NOMO-1 (cell line): ENCODE results near the gene SCUBE2.
A peak's percentile ranks its signal among the peaks of the same experiment; 100 is the strongest.
"Not testable (repeated sequence)": the region's sequence is repeated elsewhere in the genome, so short reads cannot be mapped to it uniquely, and the experiment has no call there.

Source experiments
- DNase-seq, 2 experiments: peaks; one replicate each; lab custom pipeline; 2025; ENCODE audit not compliant: unreplicated experiment in 2 of 2; lab: John Stamatoyannopoulos, UW

Gene SCUBE2

GRCh38 chr11:9109858-9110731 is 18.7 kb upstream of the SCUBE2 start:
- DNase-seq: no peak

GRCh38 chr11:9104580-9104979 is 13.2 kb upstream of the SCUBE2 start:
- no peak for DNase-seq

DNA sequence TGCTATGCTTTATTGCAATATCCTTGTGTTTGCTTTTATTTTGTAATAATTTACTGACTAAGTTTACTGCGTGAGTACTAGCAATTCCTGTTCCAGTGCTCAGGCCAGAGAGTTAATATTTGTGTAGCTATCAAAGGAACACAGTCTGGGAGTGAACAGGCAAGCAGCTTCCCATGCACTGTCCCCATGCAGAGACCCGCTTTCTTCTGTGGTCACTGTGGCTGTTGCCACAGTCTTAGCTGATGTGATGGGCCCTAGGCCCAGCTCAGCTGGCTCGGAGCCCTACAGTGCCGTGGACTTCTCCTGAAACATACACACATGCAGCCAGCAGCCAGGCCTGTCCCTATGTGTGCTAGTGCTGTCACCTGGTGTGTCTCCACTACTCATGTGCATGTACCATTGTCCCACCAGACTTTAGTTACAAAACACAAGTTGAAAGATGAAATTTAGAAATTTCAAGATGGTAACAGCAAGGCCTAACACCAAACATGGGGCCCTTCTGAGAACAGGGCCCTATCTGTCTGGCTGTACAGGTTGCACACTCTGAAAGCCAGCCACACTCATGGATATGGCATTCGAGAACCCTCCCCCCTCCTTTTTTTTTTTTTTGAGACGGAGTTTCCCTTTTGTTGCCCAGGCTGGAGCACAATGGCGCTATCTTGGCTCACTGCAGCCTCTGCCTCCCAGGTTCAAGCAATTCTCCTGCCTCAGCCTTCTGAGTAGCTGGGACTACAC is 12.3 kb upstream of the SCUBE2 start:
- DNase-seq: no peak

DNA sequence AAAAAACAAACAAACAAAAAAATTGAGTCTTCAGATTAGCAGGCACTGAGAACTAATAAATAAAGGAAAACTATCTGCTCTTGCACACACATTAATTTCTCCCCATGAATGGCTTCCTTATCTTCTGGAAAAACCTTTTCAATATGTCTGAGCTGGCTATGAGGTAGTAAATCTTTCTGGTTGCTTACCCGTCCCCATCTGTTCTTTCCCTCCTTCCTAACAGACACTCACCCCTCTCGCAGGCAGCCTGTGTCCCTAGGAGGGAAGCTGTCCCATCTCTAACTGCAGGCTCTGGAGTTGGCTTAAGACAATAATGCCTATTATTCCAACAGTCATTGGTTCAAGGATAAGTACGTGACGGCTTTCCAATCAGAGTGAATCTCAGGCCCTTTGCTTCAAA is 8.2 kb upstream of the SCUBE2 start:
- no peak for DNase-seq

DNA sequence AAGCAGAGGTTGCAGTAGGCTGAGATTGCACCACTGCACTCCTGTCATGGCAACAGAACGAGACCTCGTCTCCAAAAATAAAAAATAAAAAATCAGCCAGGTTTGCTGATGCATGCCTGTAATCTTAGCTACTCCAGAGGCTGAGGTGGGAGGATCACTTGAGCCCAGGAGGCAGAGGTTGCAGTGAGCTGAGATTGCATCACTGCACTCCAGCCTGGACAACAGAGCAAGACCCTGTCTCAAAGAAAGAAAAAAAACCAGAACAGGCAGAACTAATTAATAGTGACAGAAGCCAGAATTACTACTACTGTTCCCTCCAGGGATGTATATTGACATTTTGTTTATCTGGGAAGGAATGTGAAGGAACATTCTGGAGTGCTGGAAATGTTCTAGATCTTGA is 7.1 kb upstream of the SCUBE2 start:
- DNase-seq: not testable (repeated sequence)

DNA sequence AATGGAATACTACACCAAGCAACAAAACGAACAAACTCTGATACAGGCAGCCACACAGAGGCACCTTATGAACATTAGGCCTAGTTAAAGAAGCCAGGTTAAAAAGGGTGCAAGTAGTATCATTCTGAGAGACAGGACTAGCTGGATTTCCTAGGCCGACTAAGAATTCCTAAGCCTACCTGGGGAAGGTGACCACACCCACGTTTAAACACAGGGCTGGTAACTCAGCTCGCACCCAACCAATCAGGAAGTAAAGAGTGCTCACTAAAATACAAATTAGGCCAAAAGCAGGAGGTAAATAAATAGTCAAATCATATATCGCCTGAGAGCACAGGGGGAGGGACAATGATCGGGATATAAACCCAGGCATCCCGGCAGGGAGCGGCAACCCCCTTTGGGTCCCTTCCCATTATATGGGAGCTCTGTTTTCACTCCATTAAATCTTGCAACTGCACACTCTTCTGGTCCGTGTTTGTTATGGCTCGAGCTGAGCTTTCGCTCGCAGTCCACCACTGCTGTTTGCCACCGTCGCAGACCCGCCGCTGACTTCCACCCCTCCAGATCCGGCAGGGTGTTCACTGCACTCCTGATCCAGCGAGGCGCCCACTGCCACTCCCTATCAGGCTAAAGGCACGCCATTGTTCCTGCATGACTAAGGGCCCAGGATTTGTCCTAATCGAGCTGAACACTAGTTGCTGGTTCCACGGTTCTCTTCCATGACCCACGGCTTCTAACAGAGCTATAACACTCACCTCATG is 6.0 kb upstream of the SCUBE2 start:
- not testable (repeated sequence) for DNase-seq

DNA sequence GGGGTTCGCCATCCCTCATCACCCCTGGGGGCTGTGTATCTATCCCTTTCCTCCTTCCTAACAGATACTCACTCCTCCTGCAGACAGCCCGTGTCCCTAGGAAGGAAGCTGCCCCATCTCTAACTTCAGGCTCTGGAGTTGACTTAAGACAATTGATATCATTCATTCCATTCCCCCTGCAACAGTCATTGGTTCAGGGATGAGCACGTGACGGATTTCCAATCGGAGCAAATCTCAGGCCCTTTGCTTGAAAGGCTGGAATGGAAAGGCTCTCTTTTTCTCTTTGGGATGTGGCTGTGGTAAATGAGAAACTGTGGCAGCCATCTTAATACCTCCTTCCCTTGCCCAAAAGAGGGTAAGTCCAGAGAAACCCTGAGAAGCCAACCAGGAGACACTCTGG is 5.0 kb upstream of the SCUBE2 start:
- no peak for DNase-seq

GRCh38 chr11:9095421-9095820 is 4.0 kb upstream of the SCUBE2 start:
- DNase-seq: no peak

DNA sequence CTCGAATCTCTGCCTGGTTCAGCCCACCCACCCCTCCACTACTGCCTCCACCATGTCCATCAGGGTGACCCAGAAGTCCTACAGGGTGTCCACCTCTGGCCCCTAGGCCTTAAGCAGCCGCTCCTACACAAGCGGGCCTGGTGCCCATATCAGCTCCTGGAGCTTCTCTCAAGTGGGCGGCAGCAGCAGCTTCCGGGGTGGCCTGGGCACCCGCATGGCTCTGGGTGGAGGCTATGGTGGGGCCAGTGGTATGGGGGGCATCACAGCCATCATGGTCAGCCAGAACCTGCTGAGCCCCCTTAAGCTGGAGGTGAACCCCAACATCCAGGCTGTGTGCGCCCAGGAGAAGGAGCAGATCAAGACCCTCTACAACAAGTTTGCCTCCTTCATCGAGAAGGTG is 3.0 kb upstream of the SCUBE2 start:
- DNase-seq: no peak

DNA sequence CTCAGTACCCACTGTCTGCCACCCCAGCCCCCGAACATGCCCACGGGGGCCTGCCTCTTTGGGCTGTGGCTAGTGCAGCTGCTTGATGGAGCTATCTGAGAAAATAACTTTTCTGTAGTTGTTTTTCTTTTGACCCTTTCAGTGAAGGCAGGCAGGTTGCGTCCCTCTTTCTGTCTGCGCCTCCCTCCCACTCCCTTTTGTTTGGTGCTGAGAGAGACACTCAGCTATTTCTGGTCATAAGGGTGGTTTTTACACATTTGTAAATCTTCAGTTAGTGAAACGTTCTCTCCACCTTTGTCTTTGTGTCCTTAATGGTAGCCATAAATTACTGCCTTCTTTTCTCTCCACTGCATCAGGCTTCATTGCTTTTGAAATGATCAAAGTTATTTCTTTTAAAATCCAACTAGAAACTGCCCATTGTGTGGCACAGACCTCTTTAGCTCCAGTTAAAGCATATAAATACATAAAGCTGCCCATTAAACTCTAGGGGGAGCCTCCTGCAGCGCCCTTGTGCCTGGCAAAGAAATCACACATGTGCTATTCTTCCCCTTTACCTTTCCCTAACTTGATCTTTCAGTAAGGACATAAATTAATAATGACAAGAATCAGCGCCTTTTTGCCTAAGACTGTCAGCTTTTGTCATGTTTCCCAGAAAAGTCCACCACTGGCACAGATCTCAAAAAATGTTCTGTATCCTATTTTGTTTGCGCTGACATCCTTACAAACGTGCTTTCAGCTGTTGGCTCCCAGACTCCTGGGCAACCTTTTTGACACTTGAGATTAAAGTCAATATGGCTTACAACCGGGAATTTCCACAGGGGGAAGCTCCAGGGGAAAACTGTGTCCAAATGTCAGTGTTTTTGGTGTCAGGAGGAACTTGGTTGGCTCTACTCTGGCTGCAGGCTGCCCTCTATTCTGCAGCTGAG is 1.7 kb upstream of the SCUBE2 start:
- DNase-seq: peak in 1 of 2 experiments; percentile 8

DNA sequence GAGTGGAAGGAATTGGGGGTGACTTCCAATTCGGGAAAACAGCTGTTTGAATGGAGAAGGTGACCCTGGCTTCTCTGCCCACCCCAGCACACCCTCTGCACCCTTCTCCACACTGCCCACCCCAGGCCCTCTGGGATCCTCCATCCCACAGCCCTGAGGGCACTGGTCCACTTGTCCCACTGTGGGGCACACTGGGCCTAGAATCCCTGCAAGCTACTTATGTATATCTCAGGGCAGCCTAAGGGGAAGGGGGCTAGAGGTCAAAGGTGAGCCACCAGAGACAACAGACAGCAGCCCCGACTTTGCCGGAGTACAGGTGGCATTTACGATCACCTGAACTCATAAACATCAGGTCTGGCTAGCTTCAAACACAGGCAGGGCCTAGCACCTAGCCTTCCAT is 673 bp upstream of the SCUBE2 start:
- no peak for DNase-seq

DNA sequence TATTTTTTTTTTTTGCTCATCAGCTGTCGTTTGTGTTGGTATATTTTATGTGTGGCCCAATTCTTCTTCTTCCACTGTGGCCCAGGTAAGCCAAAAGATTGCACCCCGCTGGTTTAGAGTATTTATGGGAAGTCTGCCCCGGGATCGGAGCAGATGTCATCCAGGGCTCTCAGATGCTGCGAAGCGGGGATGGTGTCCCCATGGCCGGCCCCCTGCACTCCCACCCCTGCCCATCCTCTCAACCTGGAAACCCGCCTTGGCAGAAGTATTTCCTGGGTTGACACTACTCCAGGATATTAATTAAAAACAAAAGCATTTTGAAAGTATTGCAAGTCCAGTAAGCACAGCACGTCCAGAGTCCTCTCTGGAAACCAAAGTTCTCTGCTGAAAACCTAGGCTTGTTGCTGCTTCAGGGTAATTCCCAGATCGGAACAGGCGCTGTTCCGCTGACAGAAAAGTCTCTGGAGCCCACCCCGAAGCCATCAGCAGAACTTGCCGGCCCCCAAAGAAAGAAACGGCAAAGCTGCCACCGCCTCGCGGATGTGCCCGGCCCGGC is 833 bp downstream of the SCUBE2 start:
- no peak for DNase-seq

DNA sequence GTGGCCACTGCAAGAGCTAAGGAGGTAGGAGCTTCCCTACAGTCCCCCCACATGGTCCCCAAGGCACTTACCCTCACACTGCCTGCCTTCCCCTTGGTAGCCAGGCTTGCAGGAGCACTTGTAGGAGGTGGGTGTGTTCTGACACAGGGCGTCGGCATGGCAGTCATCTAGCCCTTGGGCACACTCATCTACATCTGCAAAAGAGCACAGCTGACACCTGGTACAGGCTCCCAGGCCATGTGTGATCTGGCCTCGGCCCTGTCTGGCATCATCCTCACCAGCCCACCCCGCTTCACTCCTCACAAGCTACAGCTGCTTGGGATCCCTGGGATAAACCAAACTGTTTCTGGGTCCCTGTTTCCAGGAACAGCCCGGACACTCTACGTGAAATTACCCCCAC is 1.8 kb downstream of the SCUBE2 start:
- DNase-seq: no peak

GRCh38 chr11:9089061-9089460 is 2.3 kb downstream of the SCUBE2 start:
- DNase-seq: no peak

DNA sequence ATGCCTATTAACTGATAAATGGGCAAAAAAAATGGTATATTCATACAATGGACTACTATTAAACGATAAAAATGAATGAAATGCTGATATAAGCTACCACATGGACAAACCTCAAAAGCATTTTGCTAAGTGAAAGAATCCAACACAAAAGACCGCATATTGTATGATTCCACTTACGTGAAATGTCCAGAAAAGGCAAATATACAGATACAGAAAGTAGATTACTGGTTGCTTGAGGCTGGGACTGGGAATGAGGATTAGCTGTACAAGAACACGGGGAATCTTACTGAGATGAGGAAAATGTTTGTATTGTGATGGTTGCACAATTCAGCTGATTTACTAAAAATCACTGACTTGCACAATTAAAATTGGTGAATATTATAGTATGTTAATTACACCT is 8.8 kb downstream of the SCUBE2 start:
- DNase-seq: no peak

GRCh38 chr11:9081153-9081552 is 10.2 kb downstream of the SCUBE2 start:
- DNase-seq: peak in 1 of 2 experiments; percentile 9

GRCh38 chr11:9078113-9079086 is 13.0 kb downstream of the SCUBE2 start:
- no peak for DNase-seq

- no peak for DNase-seq
Observed at GRCh38 chr11:9077164-9077563, 14.2 kb downstream of the SCUBE2 start.

DNA sequence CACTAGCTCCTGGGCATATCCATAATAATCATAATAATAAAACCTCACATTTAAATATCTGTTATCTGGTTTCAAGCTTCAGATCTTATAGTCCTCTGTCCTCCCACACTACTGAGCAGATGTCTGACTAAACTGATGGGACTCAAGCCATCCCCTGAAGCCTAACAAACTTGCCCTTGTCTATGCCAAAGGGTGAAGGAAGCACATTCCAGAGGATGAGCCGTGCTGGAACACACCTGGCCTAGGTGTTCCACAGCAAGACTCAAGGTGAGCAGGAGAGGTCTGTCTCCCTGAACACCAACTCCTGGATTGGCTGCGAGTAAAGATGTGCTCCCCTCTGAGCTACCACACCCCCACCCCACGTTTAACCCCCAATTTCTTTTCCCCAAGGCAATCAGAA is 14.7 kb downstream of the SCUBE2 start:
- no peak for DNase-seq
